HepG2 (cell line): ENCODE data around the gene NCLN. TPM values are rescaled to one million over a fixed set of nuclear protein-coding genes. Genes with fewer than 3 reads are reported as not detected.

Experiments
- ATAC-seq: fragments of 200-7000 bp; cut with Tn5 transposase; 3 replicates; pipeline ENCODE4 v1.9.1; 2020; ENCODE audit warnings: mild to moderate bottlenecking, moderate library complexity
- BruUV-seq: library from RNA; stranded (reverse); fragments of 400-500 nt; replicated peaks from 2 replicates; lab custom pipeline; 2021; lab: Mats Ljungman, UMichigan
- CTCF ChIA-PET: fragments of 300-600 bp; formaldehyde crosslinking; extraction: SDS; loops from one replicate; lab custom pipeline; 2021; ENCODE audit warnings: low total read pairs, inconsistent platforms, low intra/inter-chr PET ratio; lab: Yijun Ruan, JAX
- POLR2A ChIA-PET: fragments of 350-600 bp; sonication (Branson Sonifier 250); formaldehyde crosslinking; loops from one replicate; lab custom pipeline; 2020; ENCODE audit warnings: antibody characterized with exemption, inconsistent platforms; lab: Yijun Ruan, JAX
- DNase-seq: peaks from one replicate; pipeline ENCODE4 v3.0.0-alpha.2; 2015; ENCODE audit warnings: low spot score
- FAIRE-seq: peaks from 3 replicates; lab custom pipeline; 2011; peaks lifted over from hg19 to GRCh38; lab: Jason Lieb, UNC
- H2AFZ ChIP-seq: one replicate; pipeline ENCODE4 v1.6.1; 2011; ENCODE audit warnings: low read length, inconsistent platforms
- H3K27ac ChIP-seq: fragments of 300-600 bp; 3 replicates; pipeline ENCODE4 v1.8.0; 2011; ENCODE audit warnings: mixed run types, mild to moderate bottlenecking, mixed read lengths, low read length, inconsistent platforms; ENCODE audit not compliant: insufficient read depth; ENCODE audit errors: extremely low read length
- H3K27me3 ChIP-seq, 2 experiments: fragments of 200-600 bp in 1 of 2; 2 replicates in 1 of 2; 3 replicates in 1 of 2; pipeline versions ENCODE4 v1.6.0 to v1.8.0; 2011; ENCODE audit warnings: low read length in 2 of 2, mild to moderate bottlenecking in 2 of 2, moderate library complexity in 2 of 2, inconsistent platforms in 1 of 2; ENCODE audit not compliant: insufficient read depth in 2 of 2, control insufficient read depth in 1 of 2
- H3K36me3 ChIP-seq, 2 experiments: fragments of 200-600 bp in 1 of 2; replicated peaks in 1 of 2; 2 replicates in 1 of 2; 3 replicates in 1 of 2; pipeline versions ENCODE4 v1.5.1 to v1.8.0; 2011; ENCODE audit warnings: low read length in 2 of 2, inconsistent platforms in 1 of 2; ENCODE audit not compliant: insufficient read depth in 2 of 2, control insufficient read depth in 1 of 2
- H3K4me1 ChIP-seq: 2 replicates; pipeline ENCODE4 v1.5.1; 2012; ENCODE audit warnings: low read length, inconsistent platforms; ENCODE audit not compliant: insufficient read depth
- H3K4me2 ChIP-seq: 2 replicates; pipeline ENCODE4 v1.6.0; 2011; ENCODE audit warnings: low read depth, low read length, inconsistent platforms
- H3K4me3 ChIP-seq, 3 experiments: fragments of 200-600 bp in 1 of 3; sonication (generic), shearing (Covaris generic) in 1 of 3; replicated peaks in 1 of 3; 2 replicates each; pipeline ENCODE4 v1.5.1; 2011 to 2016; ENCODE audit warnings: low read length in 3 of 3, inconsistent platforms in 2 of 3, low read depth in 2 of 3, mild to moderate bottlenecking in 2 of 3, control low read depth in 1 of 3, mixed read lengths in 1 of 3; ENCODE audit not compliant: insufficient read depth in 1 of 3
- H3K79me2 ChIP-seq: one replicate; pipeline ENCODE4 v1.6.1; 2011; ENCODE audit warnings: low read length, inconsistent platforms; ENCODE audit not compliant: insufficient read depth
- H3K9ac ChIP-seq: 2 replicates; pipeline ENCODE4 v1.6.0; 2011; ENCODE audit warnings: mild to moderate bottlenecking, low read depth, low read length, inconsistent platforms; ENCODE audit not compliant: insufficient read depth
- H3K9me3 ChIP-seq: 2 replicates; pipeline ENCODE4 v1.5.1; 2012; ENCODE audit warnings: mild to moderate bottlenecking, low read length
- H4K20me1 ChIP-seq: 2 replicates; pipeline ENCODE4 v1.6.0; 2011; ENCODE audit warnings: inconsistent platforms, mild to moderate bottlenecking, low read length, moderate library complexity; ENCODE audit not compliant: insufficient read depth
- NFE2L1 ChIP-seq: sonication (generic); formaldehyde crosslinking; IDR thresholded peaks from 2 replicates; pipeline ENCODE4 v1.4.0; 2020; ENCODE audit warnings: missing genetic modification reagents, mild to moderate bottlenecking, borderline replicate concordance
- NR2F6 ChIP-seq, 2 experiments: IDR thresholded peaks; 2 replicates each; pipeline ENCODE4 v1.6.1; 2016; ENCODE audit warnings: antibody characterized with exemption in 1 of 2, mild to moderate bottlenecking in 1 of 2
- TEF ChIP-seq: sonication (generic); formaldehyde crosslinking; IDR thresholded peaks from 2 replicates; pipeline ENCODE4 v1.5.0; 2020; ENCODE audit warnings: missing genetic modification reagents
- YY1 ChIP-seq: IDR thresholded peaks from 2 replicates; pipeline ENCODE4 v1.6.1; 2011; ENCODE audit warnings: low read length, low read depth, moderate library complexity, mild to moderate bottlenecking; ENCODE audit not compliant: insufficient read depth, insufficient replicate concordance
- ZNF572 ChIP-seq: sonication (generic); formaldehyde crosslinking; IDR thresholded peaks from 2 replicates; pipeline ENCODE4 v1.5.1; 2020; ENCODE audit warnings: mild to moderate bottlenecking, missing genetic modification reagents
- ZNF768 ChIP-seq: sonication (generic); formaldehyde crosslinking; IDR thresholded peaks from 2 replicates; pipeline ENCODE4 v1.4.0; 2020; ENCODE audit warnings: missing genetic modification reagents
- WGBS: methylation state at CpG from one replicate; pipeline ENCODE4 v1.1.6; 2017; ENCODE audit warnings: low lambda C conversion rate; 5-methylcytosine and 5-hydroxymethylcytosine counted together
- in situ Hi-C: cut with HindIII; loops from 2 replicates; pipeline ENCODE4 v1.10.0; 2017; ENCODE audit warnings: low pct_unique_long_range_greater_than_20kb; ENCODE audit not compliant: extremely low pct_ligation_motif_present
- intact Hi-C: fragments of 100-400 bp; cut with micrococcal nuclease; formaldehyde crosslinking; loops from one replicate; pipeline ENCODE4 v1.10.0; 2022; ENCODE audit not compliant: unreplicated experiment
- polyA plus RNA-seq, 8 experiments: library from polyadenylated mRNA; depleted of rRNA in 3 of 8; stranded (reverse) in 7 of 8; unstranded in 1 of 8; fragments of >200 nt; fragmentation: Illumina TruSeq in 4 of 8; extraction: Trizol in 4 of 8; gene quantifications; 2 replicates each; pipeline versions ENCODE4 v1.2.1 to v1.2.3, GENCODE V29; 2011 to 2016; ENCODE audit warnings: low read depth in 4 of 8, missing spikeins in 1 of 8, mixed read lengths in 1 of 8; ENCODE audit not compliant: insufficient read depth in 1 of 8
- total RNA-seq, 5 experiments: library from RNA; depleted of rRNA; stranded (reverse); fragments of >200 nt; fragmentation: Illumina TruSeq; extraction: Trizol; gene quantifications; 2 replicates each; pipeline ENCODE4 v1.2.3, GENCODE V29; 2016; ENCODE audit warnings: low read depth in 1 of 5

NCLN gene
- total and polyA plus RNA-seq, 2 of the 13 experiments (the other 11 are each of a cell fraction or from before 2014, with no cell fraction given): 42.6 to 56.0 TPM

GRCh38 chr19:3252650-3253049 lies 66.9 kb downstream of the NCLN start:
- ChIA-PET CTCF (no interaction called here), POLR2A (no interaction called here)
- Histone ChIP-seq H3K4me3 (no peak overlapping the region), H2AFZ (no peak overlapping the region), H3K4me1 (no peaks in the 10 kb centered on the region), H3K9ac (no peak overlapping the region), H4K20me1 (no peaks in the 10 kb centered on the region), H3K79me2 (no peaks in the 10 kb centered on the region), H3K4me2 (no peak overlapping the region), H3K36me3 (no peaks in the 10 kb centered on the region), H3K9me3 (no peaks in the 10 kb centered on the region), H3K27ac (no peak overlapping the region), H3K27me3 (no peaks in the 10 kb centered on the region; a peak in 2 of 5 replicates)
- ATAC-seq: no peak
- WGBS: 9% methylated on average over 2 of the region's 2 CpGs
- TF ChIP-seq TEF (CRISPR knock-in tag) (no peak), NFE2L1 (CRISPR knock-in tag) (no peak), ZNF768 (CRISPR knock-in tag) (peak; percentile 87), NR2F6 (IDR thresholded peaks at IDR 0.05) (no peak), NR2F6 (CRISPR knock-in tag; IDR thresholded peaks at IDR 0.05) (no peak)
- no peak for FAIRE-seq
- in situ Hi-C loops: no loop called here
- no peak for DNase-seq
- no TSS peak for BruUV-seq
- intact Hi-C loops: no loop called here

GRCh38 chr19:3253270-3253669 lies 67.5 kb downstream of the NCLN start:
- Histone ChIP-seq H4K20me1 (no peaks in the 10 kb centered on the region), H3K9ac (no peak overlapping the region), H3K36me3 (no peaks in the 10 kb centered on the region), H3K4me3 (no peak overlapping the region), H3K27ac (no peak overlapping the region), H3K27me3 (no peaks in the 10 kb centered on the region; a peak in 2 of 5 replicates), H3K4me1 (no peaks in the 10 kb centered on the region), H2AFZ (no peak overlapping the region), H3K79me2 (no peaks in the 10 kb centered on the region), H3K4me2 (no peak overlapping the region), H3K9me3 (no peaks in the 10 kb centered on the region)
- in situ Hi-C loops (no loop called here), intact Hi-C loops (no loop called here)
- DNase-seq: no peak
- POLR2A ChIA-PET: no interaction called here
- ATAC-seq: no peak
- no TSS peak for BruUV-seq
- TF ChIP-seq YY1 (peak; percentile 35), ZNF572 (CRISPR knock-in tag) (no peak)
- WGBS: 0% methylated on average over 1 of the region's 3 CpGs
- CTCF ChIA-PET: no interaction called here
- FAIRE-seq: no peak
